ENCODE results near the gene KCNA1. TPM values are rescaled to one million over a fixed set of nuclear protein-coding genes. Genes with fewer than 3 reads are reported as not detected.

Gene KCNA1
- total and polyA plus RNA-seq, 2 of the 4 experiments (the other 2 are of a cell fraction) = not detected

DNA sequence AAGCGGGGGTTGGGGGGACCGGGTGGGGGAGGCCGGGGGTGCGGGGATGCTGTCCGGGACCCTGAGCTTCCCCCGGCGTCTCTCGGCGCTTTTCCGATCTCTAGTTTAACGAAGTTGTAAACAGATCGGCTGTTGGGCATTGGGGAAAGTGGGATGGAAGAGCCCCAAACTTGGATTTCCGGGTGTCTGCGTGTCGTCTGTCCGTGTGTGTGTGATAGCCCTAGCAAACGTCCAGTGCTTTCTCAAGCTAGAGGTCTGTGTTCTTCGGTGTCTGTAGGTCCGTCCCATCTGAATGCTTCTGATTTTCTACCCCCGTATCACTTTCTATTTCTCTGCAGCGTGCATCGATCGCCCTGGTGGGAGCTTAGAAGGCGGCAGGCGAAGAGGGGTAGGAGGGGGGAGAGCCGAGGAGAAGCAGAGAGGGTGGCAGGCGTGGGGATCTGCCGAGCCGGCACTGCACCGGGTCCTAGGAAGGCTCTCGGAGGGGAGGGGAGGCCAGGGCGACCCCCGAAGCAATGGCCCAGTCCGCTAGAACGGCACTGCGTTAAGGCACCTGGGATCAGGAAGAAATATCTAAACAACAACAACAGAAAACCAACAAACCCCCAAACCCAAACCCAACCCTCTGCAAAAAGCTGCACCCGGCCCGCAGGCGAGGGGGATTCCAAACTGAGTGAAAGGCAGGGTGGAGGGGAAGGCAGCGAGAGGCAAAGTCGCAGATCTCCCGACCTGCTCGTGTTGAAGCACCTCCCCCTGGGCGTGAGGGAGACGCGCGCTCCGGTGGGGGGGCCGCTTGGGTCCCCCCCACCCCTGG, 1.0 kb downstream of the KCNA1 start:
- peaks cover 48% of the 10 kb centered on the region for H3K27me3 ChIP-seq (ENCODE audit: control insufficient read depth, insufficient read depth, low read length)
- H3K9me1 ChIP-seq (ENCODE audit: insufficient read depth, low read length) = no peaks in the 10 kb centered on the region
- H2BK20ac ChIP-seq (ENCODE audit: low read depth, low read length) = no peak overlapping the region
- WGBS, 2 experiments (ENCODE audit: extremely low coverage in 2 of 2, insufficient read length in 1 of 2) = 3% methylated on average over 6 of the region's 49 CpGs; no CpG with 5 or more reads in 1 of the 2 experiments
- H3K14ac ChIP-seq (replicated peaks; ENCODE audit: low read depth, low read length) = no peak overlapping the region
- BruUV-seq (replicated peaks) = no TSS peak
- H3K4me3 ChIP-seq (ENCODE audit: insufficient read depth, low read depth, low read length) = no peak overlapping the region; the same call in 1 of the 2 replicates
- no peak overlapping the region for H3K9ac ChIP-seq (ENCODE audit: low read depth, low read length)
- H3K4me1 ChIP-seq (ENCODE audit: control insufficient read depth, insufficient read depth, low read length) = peaks cover 3% of the 10 kb centered on the region; the same call in 1 of the 2 replicates
- no peaks in the 10 kb centered on the region for H3K36me3 ChIP-seq (ENCODE audit: control insufficient read depth, insufficient read depth, low read length)
- H3K56ac ChIP-seq (ENCODE audit: extremely low read depth, insufficient read depth, low read length) = no peak overlapping the region
- no peak overlapping the region for H2BK15ac ChIP-seq (ENCODE audit: low read depth, low read length)
- TF ChIP-seq, protein P1, sequence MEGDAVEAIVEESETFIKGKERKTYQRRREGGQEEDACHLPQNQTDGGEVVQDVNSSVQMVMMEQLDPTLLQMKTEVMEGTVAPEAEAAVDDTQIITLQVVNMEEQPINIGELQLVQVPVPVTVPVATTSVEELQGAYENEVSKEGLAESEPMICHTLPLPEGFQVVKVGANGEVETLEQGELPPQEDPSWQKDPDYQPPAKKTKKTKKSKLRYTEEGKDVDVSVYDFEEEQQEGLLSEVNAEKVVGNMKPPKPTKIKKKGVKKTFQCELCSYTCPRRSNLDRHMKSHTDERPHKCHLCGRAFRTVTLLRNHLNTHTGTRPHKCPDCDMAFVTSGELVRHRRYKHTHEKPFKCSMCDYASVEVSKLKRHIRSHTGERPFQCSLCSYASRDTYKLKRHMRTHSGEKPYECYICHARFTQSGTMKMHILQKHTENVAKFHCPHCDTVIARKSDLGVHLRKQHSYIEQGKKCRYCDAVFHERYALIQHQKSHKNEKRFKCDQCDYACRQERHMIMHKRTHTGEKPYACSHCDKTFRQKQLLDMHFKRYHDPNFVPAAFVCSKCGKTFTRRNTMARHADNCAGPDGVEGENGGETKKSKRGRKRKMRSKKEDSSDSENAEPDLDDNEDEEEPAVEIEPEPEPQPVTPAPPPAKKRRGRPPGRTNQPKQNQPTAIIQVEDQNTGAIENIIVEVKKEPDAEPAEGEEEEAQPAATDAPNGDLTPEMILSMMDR (conservative IDR thresholded peaks at IDR 0.05; ENCODE audit: low read depth, low read length) = no peak
- TF ChIP-seq RCOR1 (IDR thresholded peaks at IDR 0.05; ENCODE audit: insufficient replicate concordance, low read length) (no peak), CHD1 (IDR thresholded peaks at IDR 0.05; ENCODE audit: low read depth, low read length) (no peak), CEBPB (IDR thresholded peaks at IDR 0.05; ENCODE audit: low read depth, low read length) (no peak)
- TF ChIP-seq, protein P2, sequence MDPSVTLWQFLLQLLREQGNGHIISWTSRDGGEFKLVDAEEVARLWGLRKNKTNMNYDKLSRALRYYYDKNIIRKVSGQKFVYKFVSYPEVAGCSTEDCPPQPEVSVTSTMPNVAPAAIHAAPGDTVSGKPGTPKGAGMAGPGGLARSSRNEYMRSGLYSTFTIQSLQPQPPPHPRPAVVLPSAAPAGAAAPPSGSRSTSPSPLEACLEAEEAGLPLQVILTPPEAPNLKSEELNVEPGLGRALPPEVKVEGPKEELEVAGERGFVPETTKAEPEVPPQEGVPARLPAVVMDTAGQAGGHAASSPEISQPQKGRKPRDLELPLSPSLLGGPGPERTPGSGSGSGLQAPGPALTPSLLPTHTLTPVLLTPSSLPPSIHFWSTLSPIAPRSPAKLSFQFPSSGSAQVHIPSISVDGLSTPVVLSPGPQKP (IDR thresholded peaks at IDR 0.05; ENCODE audit: borderline replicate concordance, low read depth, low read length) = no peak
- H3K4me2 ChIP-seq (ENCODE audit: low read depth, low read length) = peak overlapping the region; percentile 31; the same call in 1 of the 2 replicates
- H3K18ac ChIP-seq (ENCODE audit: low read depth, low read length) = no peak overlapping the region
- no peak overlapping the region for H3K4ac ChIP-seq (ENCODE audit: low read depth, low read length)
- ChIA-PET POLR2A (ENCODE audit: unreplicated experiment) (no interaction called here), CTCF (interaction anchor here (0.6 kb wide), 1 partner anchor 11 kb away, joined by 3 read pairs; no protein-coding TSS in a partner anchor)
- no peak overlapping the region for H2AK9ac ChIP-seq (replicated peaks; ENCODE audit: low read depth, low read length, poor library complexity)
- no peak overlapping the region for H4K91ac ChIP-seq (ENCODE audit: insufficient read depth, low read depth, low read length)
- H2BK120ac ChIP-seq (ENCODE audit: low read depth, low read length) = no peak overlapping the region
- no peak; the same call in 1 of the 2 replicates for ATAC-seq (ENCODE audit: low read depth)
- dilution Hi-C loops (cut with HindIII; ENCODE audit: low sequenced_read_pairs, unreplicated experiment) = no loop called here
- no peak for DNase-seq
- H4K8ac ChIP-seq (ENCODE audit: low read depth in 2 of 2, low read length in 2 of 2) = no peak overlapping the region
- intact Hi-C loops (cut with micrococcal nuclease) = no loop called here
- H4K5ac ChIP-seq (ENCODE audit: low read depth, low read length) = no peak overlapping the region
- H4K20me1 ChIP-seq (ENCODE audit: insufficient read depth, low read length) = no peaks in the 10 kb centered on the region
- no peaks in the 10 kb centered on the region for H3K79me1 ChIP-seq (ENCODE audit: low read depth in 1 of 2, low read length in 2 of 2)
- H3K9me3 ChIP-seq (ENCODE audit: control insufficient read depth, insufficient read depth, low read length) = peaks cover 5% of the 10 kb centered on the region; the same call in 1 of the 2 replicates
- no peak overlapping the region for H2BK5ac ChIP-seq (ENCODE audit: low read depth, low read length, poor library complexity, severe bottlenecking)
- in situ Hi-C loops (cut with MboI; ENCODE audit: low sequenced_read_pairs) = no loop called here
- H2AFZ ChIP-seq (replicated peaks; ENCODE audit: low read length, poor library complexity) = peak overlapping the region; percentile 1
- no peak overlapping the region for H3K27ac ChIP-seq (ENCODE audit: insufficient read depth, low read length)
- H2AK5ac ChIP-seq (ENCODE audit: low read depth, low read length) = no peak overlapping the region
- H3K23ac ChIP-seq (ENCODE audit: low read depth, low read length) = no peak overlapping the region

Measured in IMR-90 (cell line).